B cell (primary cell): ENCODE measurements around the gene SMAD2. TPM values are rescaled to one million over a fixed set of nuclear protein-coding genes. Genes with fewer than 3 reads are reported as not detected.

ENCODE experiments used
- ATAC-seq: fragments of 200-7000 bp; cut with Tn5 transposase; one replicate; pipeline ENCODE4 v1.10.0; 2021; ENCODE audit warnings: low read depth, mild to moderate bottlenecking, moderate number of reproducible peaks, moderate library complexity
- CTCF ChIA-PET: fragments of 350-600 bp; sonication (Branson Sonifier 250); formaldehyde crosslinking; loops from one replicate; lab custom pipeline; 2021; ENCODE audit warnings: antibody characterized with exemption, inconsistent platforms; lab: Charles Lee
- POLR2A ChIA-PET: fragments of 350-600 bp; sonication (Branson Sonifier 250); formaldehyde crosslinking; loops from one replicate; lab custom pipeline; 2021; ENCODE audit warnings: antibody characterized with exemption; lab: Charles Lee
- DNase-seq: peaks from one replicate; pipeline ENCODE4 v3.0.0; 2013
- H2AFZ ChIP-seq: 2 replicates; pipeline ENCODE4 v1.6.1; 2012; ENCODE audit warnings: mild to moderate bottlenecking, low read depth, low read length; ENCODE audit not compliant: insufficient read depth, poor library complexity, severe bottlenecking
- H3K27ac ChIP-seq, 2 donors: 1 replicate in 1 of 2; 2 replicates in 1 of 2; pipeline ENCODE4 v1.5.1; 2012 to 2013; ENCODE audit warnings: low read length in 2 of 2, mild to moderate bottlenecking in 2 of 2, moderate library complexity in 1 of 2
- H3K27me3 ChIP-seq, 4 experiments: fragments of 200-600 bp in 1 of 4; sonication (generic) in 1 of 4; replicated peaks in 1 of 4; 1 replicate in 2 of 4; 2 replicates in 2 of 4; pipeline versions ENCODE4 v1.6.1 to v1.7.0; 2013 to 2016; ENCODE audit warnings: low read length in 3 of 4, mild to moderate bottlenecking in 2 of 4, mixed read lengths in 1 of 4, moderate library complexity in 1 of 4; ENCODE audit not compliant: insufficient read depth in 4 of 4, control insufficient read depth in 3 of 4; ENCODE audit errors: control extremely low read depth in 1 of 4
- H3K36me3 ChIP-seq, 2 experiments: replicated peaks in 1 of 2; 1 replicate in 1 of 2; 2 replicates in 1 of 2; pipeline versions ENCODE4 v1.6.1 to v1.7.1; 2013; ENCODE audit warnings: low read length in 1 of 2; ENCODE audit not compliant: insufficient read depth in 2 of 2, control insufficient read depth in 1 of 2; ENCODE audit errors: control extremely low read depth in 1 of 2, extremely low read depth in 1 of 2
- H3K4me1 ChIP-seq, 2 donors: fragments of 200-600 bp in 1 of 2; sonication (generic) in 1 of 2; 1 replicate in 1 of 2; 2 replicates in 1 of 2; pipeline versions ENCODE4 v1.5.1 to v1.6.1; 2013 to 2017; ENCODE audit warnings: low read length in 2 of 2; ENCODE audit not compliant: control insufficient read depth in 2 of 2, insufficient read depth in 2 of 2
- H3K4me2 ChIP-seq: replicated peaks from 2 replicates; pipeline ENCODE3; 2012; ENCODE audit warnings: mild to moderate bottlenecking, low read depth, low read length; ENCODE audit not compliant: poor library complexity, severe bottlenecking
- H3K4me3 ChIP-seq, 5 experiments: fragments of 200-600 bp in 1 of 5; sonication (generic) in 1 of 5; 1 replicate in 3 of 5; 2 replicates in 2 of 5; pipeline versions ENCODE4 v1.5.1 to v1.7.0; 2011 to 2016; ENCODE audit warnings: low read length in 4 of 5, mild to moderate bottlenecking in 4 of 5, low read depth in 2 of 5, control low read depth in 1 of 5, moderate library complexity in 1 of 5; ENCODE audit not compliant: insufficient read depth in 1 of 5; ENCODE audit errors: control extremely low read depth in 1 of 5, extremely low read depth in 1 of 5
- H3K79me2 ChIP-seq: fragments of 200-600 bp; sonication (generic); one replicate; pipeline ENCODE4 v1.6.0; 2016; ENCODE audit warnings: low read length; ENCODE audit not compliant: control insufficient read depth, insufficient read depth
- H3K9ac ChIP-seq: fragments of 200-600 bp; sonication (generic); 2 replicates; pipeline ENCODE4 v1.6.1; 2017; ENCODE audit warnings: mild to moderate bottlenecking, low read length, moderate library complexity
- H3K9me3 ChIP-seq, 3 donors: one replicate each; pipeline versions ENCODE4 v1.6.1 to v1.7.1; 2013; ENCODE audit warnings: low read length in 2 of 3; ENCODE audit not compliant: control insufficient read depth in 2 of 3, insufficient read depth in 1 of 3; ENCODE audit errors: control extremely low read depth in 1 of 3
- H4K20me1 ChIP-seq: 2 replicates; pipeline ENCODE4 v1.6.0; 2012; ENCODE audit warnings: mild to moderate bottlenecking, low read length; ENCODE audit not compliant: insufficient read depth, control insufficient read depth, poor library complexity, severe bottlenecking
- H3K27ac Mint-ChIP-seq: one replicate; pipeline ENCODE4 v1.8.0; 2021; ENCODE audit warnings: mixed read lengths
- H3K27me3 Mint-ChIP-seq: one replicate; pipeline ENCODE4 v1.8.0; 2021; ENCODE audit warnings: mixed read lengths
- H3K4me1 Mint-ChIP-seq: one replicate; pipeline ENCODE4 v1.8.0; 2021; ENCODE audit warnings: mixed read lengths
- H3K4me3 Mint-ChIP-seq: one replicate; pipeline ENCODE4 v1.8.0; 2021; ENCODE audit warnings: mixed read lengths
- H3K9me3 Mint-ChIP-seq: one replicate; pipeline ENCODE4 v1.8.0; 2022; ENCODE audit warnings: mixed read lengths; ENCODE audit not compliant: insufficient read depth
- EZH2 ChIP-seq: IDR thresholded peaks from 2 replicates; pipeline ENCODE4 v1.6.1; 2012; ENCODE audit warnings: borderline replicate concordance, low read depth, mild to moderate bottlenecking, moderate library complexity, low read length; ENCODE audit not compliant: insufficient read depth, poor library complexity, severe bottlenecking
- WGBS: methylation state at CpG from one replicate; pipeline ENCODE4 v1.1.5; 2013; ENCODE audit warnings: missing lambda C conversion rate; ENCODE audit not compliant: insufficient coverage; 5-methylcytosine and 5-hydroxymethylcytosine counted together
- intact Hi-C: fragments of 100-400 bp; cut with micrococcal nuclease; formaldehyde crosslinking; loops from one replicate; pipeline ENCODE4 v1.10.0; 2022
- polyA plus RNA-seq: library from polyadenylated mRNA; depleted of rRNA; stranded (reverse); fragments of >200 nt; gene quantifications from 2 replicates; pipeline ENCODE4 v1.2.3, GENCODE V29; 2012
- total RNA-seq, 2 donors: library from RNA; stranded (reverse); fragments of 120-200 nt in 1 of 2; gene quantifications; 1 replicate in 1 of 2; 2 replicates in 1 of 2; pipeline versions ENCODE4 v1.2.3 to v1.2.4, GENCODE V29; 2013 to 2022
- TF ChIP-seq, protein P1 (sequence below): fragments of 200-600 bp; IDR thresholded peaks from one replicate; pipeline ENCODE4 v1.8.0; 2022; ENCODE audit warnings: antibody characterized with exemption, mild to moderate bottlenecking

SMAD2 gene
- total and polyA plus RNA-seq, 2 donors (not counting 1 experiment from before 2014, with no cell fraction given): 23.4 to 139 TPM

- TF ChIP-seq EZH2: no peak
- TF ChIP-seq, protein P1, sequence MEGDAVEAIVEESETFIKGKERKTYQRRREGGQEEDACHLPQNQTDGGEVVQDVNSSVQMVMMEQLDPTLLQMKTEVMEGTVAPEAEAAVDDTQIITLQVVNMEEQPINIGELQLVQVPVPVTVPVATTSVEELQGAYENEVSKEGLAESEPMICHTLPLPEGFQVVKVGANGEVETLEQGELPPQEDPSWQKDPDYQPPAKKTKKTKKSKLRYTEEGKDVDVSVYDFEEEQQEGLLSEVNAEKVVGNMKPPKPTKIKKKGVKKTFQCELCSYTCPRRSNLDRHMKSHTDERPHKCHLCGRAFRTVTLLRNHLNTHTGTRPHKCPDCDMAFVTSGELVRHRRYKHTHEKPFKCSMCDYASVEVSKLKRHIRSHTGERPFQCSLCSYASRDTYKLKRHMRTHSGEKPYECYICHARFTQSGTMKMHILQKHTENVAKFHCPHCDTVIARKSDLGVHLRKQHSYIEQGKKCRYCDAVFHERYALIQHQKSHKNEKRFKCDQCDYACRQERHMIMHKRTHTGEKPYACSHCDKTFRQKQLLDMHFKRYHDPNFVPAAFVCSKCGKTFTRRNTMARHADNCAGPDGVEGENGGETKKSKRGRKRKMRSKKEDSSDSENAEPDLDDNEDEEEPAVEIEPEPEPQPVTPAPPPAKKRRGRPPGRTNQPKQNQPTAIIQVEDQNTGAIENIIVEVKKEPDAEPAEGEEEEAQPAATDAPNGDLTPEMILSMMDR: no peak
- Mint-ChIP-seq H3K4me1 (peaks cover 23% of the 10 kb centered on the region), H3K27me3 (peaks cover 26% of the 10 kb centered on the region), H3K4me3 (no peak overlapping the region), H3K27ac (no peak overlapping the region), H3K9me3 (peaks cover 21% of the 10 kb centered on the region)
- Histone ChIP-seq H3K4me2 (no peak overlapping the region), H2AFZ (no peak overlapping the region), H3K27ac (no peak overlapping the region), H4K20me1 (peaks cover 92% of the 10 kb centered on the region), H3K9ac (no peak overlapping the region), H3K4me1 (peaks cover 14% of the 10 kb centered on the region in 2 donors), H3K36me3 (peaks cover 1 to 9% of the 10 kb centered on the region in 2 experiments), H3K4me3 (no peak overlapping the region), H3K79me2 (peaks cover 84% of the 10 kb centered on the region), H3K9me3 (peaks cover 3 to 31% (median 26%) of the 10 kb centered on the region in 3 donors), H3K27me3 (peaks cover 0 to 18% (median 11%) of the 10 kb centered on the region in 4 experiments)
- ChIA-PET POLR2A (no interaction called here), CTCF (no interaction called here)
- WGBS: 100% methylated on average over 1 of the region's 3 CpGs
- ATAC-seq (no peak), DNase-seq (no peak)
- intact Hi-C loops: no loop called here
Measured at GRCh38 chr18:47906408-47906807, 24.1 kb downstream of the SMAD2 start.

- CTCF ChIA-PET: interaction anchor here (0.6 kb wide), 1 partner anchor 38 kb away, joined by 3 read pairs; no protein-coding TSS in a partner anchor
- ATAC-seq (no peak), DNase-seq (no peak)
- Histone ChIP-seq H3K4me1 (peaks cover 14 to 20% of the 10 kb centered on the region in 2 donors), H3K4me3 (no peak overlapping the region), H3K79me2 (peaks cover 85% of the 10 kb centered on the region), H3K27me3 (peaks cover 0 to 27% (median 15%) of the 10 kb centered on the region in 4 experiments), H2AFZ (no peak overlapping the region), H3K4me2 (no peak overlapping the region), H4K20me1 (peaks cover 93% of the 10 kb centered on the region), H3K9ac (no peak overlapping the region), H3K27ac (no peak overlapping the region), H3K9me3 (peaks cover 12 to 40% (median 26%) of the 10 kb centered on the region in 3 donors), H3K36me3 (peaks cover 1 to 9% of the 10 kb centered on the region in 2 experiments)
- no peak for TF ChIP-seq EZH2
- WGBS: no CpG with 5 or more reads among the region's 2 CpGs
- Mint-ChIP-seq H3K9me3 (peaks cover 25% of the 10 kb centered on the region), H3K27me3 (peaks cover 40% of the 10 kb centered on the region), H3K4me1 (peaks cover 33% of the 10 kb centered on the region), H3K27ac (no peak overlapping the region), H3K4me3 (no peak overlapping the region)
- intact Hi-C loops: no loop called here
- POLR2A ChIA-PET: no interaction called here
Measured at GRCh38 chr18:47903809-47904208, 26.6 kb downstream of the SMAD2 start.
